Measurements from ENCODE around the gene SLC44A1. TPM values are rescaled to one million over a fixed set of nuclear protein-coding genes. Genes with fewer than 3 reads are reported as not detected.

Gene SLC44A1
- total RNA-seq, 1 experiment from 2014 or later = 43.7 TPM

GRCh38 chr9:105425816-105426433 lies 181.5 kb downstream of the SLC44A1 start:
- DNase-seq (ENCODE audit: low spot score) = peak; percentile 45

- DNase-seq (ENCODE audit: low spot score) = no peak
Observed at GRCh38 chr9:105426657-105427056, 182.2 kb downstream of the SLC44A1 start.

- no peak for DNase-seq (ENCODE audit: low spot score)
Observed at GRCh38 chr9:105431424-105432246, 187.2 kb downstream of the SLC44A1 start.

GRCh38 chr9:105432247-105432842 lies 187.9 kb downstream of the SLC44A1 start:
- DNase-seq (ENCODE audit: low spot score) = no peak

DNA sequence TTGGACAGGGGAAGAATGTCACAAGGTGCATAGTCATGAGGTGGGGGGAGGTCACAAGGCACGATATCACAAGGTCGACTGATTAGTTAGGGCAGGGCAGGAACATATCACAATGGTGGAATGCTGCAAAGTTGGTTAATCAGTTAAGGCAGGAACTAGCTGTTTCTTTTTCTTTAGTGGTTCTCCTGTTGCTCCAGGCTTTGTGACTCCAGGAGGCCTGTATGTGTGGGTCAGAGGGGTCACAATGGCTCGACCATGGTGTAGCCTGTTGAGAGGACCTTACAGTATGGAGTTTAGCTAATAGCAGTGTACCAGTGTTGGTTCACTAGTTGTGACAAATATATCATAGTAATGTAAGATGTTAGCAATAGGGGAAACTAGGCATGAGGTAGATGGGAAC lies 191.0 kb downstream of the SLC44A1 start:
- no peak for DNase-seq (ENCODE audit: low spot score)

GRCh38 chr9:105436783-105437182 lies 192.3 kb downstream of the SLC44A1 start:
- DNase-seq (ENCODE audit: low spot score) = no peak

GRCh38 chr9:105437704-105438103 lies 193.3 kb downstream of the SLC44A1 start:
- no peak for DNase-seq (ENCODE audit: low spot score)

GRCh38 chr9:105438141-105438806 lies 193.8 kb downstream of the SLC44A1 start:
- DNase-seq (ENCODE audit: low spot score) = no peak

DNA sequence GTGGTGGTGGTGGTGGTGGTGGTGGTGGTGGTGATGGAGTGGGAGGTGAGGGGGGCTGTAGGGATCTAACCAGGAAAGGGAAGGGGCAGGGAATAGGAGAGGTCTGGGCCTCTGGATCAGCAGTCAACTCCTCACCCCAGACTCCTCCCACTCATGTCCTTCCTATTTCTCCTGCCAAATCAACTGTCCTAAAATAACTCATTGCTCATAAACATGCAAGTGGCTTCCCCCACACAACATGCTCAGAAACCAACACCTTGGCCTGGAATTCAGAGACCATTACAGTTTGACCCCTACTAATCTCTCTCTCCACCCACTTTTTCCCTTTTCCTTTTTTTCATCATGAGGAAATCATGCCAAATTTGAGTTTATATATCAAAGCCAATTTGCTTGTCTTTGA lies 195.0 kb downstream of the SLC44A1 start:
- no peak for DNase-seq (ENCODE audit: low spot score)

- no peak for DNase-seq (ENCODE audit: low spot score)
Observed at GRCh38 chr9:105441616-105442160, 197.2 kb downstream of the SLC44A1 start.

DNA sequence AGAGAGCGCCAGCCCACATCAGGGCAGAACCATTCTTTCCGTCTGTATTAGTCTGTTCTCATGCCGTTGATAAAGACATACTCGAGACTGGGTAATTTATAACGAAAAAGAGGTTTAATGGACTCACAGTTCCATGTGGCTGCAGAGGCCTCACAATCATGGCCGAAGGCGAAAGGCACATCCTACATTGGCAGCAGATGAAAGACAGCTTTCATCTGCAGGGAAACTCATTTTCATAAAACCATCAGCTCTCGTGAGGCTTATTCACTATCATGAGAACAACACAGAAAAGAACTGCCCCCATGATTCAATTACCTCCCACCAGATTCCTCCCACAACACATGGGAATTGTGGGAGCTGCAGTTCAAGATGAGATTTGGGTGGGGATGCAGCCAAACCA lies 198.7 kb downstream of the SLC44A1 start:
- DNase-seq (ENCODE audit: low spot score) = no peak

DNA sequence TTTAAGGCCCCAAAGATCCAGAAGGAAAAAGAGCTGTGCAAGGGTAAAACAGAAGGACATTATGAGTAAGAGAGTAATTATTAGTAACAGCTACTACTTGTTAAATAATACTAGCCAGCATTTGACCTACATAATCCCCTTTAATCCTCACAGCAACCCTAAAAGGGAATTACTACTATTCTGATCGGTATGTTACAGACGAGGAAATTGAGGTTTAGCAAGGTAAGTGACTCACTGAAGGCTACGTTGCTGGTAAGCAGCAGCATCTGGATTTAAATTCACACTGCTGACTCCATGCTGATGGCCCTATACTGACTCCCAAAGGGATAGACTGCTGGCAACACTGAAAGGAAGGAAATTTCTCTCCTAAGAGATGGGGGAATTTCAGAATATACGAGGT lies 199.7 kb downstream of the SLC44A1 start:
- DNase-seq (ENCODE audit: low spot score) = no peak

DNA sequence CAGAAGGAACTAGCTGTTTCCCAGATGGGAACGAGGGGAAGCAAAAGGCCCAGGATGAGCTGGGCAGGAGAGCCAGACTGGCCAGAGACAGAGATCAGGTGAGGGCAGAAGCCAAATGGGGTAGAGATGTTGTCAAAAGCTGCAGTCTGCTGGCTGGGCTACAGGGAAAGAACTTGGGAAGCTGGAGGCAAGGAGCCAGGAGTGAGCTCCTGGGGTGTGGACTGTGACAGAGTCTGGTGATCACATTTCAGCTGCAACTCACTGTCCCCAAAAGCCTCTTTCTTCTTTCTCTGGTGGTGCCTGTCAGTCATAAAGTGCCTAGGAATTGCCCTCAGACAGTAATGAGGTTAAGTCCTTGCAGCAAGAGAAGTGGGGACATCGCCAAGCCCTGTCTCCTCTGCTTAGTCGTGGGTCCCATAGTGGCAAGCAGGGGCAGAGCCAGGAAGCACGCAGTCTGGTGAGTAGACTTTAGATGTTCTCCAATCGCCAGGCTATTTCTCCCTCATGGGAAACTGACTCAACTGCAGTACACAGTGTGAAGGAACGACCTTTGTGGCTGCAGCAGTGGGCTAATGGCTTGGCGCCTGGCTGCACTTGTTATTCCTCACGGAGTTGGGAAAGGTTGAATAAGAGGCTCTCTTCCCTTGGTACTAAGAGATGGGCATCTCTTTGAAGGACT lies 200.9 kb downstream of the SLC44A1 start:
- no peak for DNase-seq (ENCODE audit: low spot score)

- no peak for DNase-seq (ENCODE audit: low spot score)
Observed at GRCh38 chr9:105447386-105447813, 202.9 kb downstream of the SLC44A1 start.

- DNase-seq (ENCODE audit: low spot score) = peak; percentile 91
Observed at GRCh38 chr9:105447814-105448812, 203.7 kb downstream of the SLC44A1 start, which contains the start of gene FSD1L. Gene FSD1L, plus strand, starts transcription at chr9:105448034. Its CDS starts 187 bp downstream, at chr9:105448221.

- DNase-seq (ENCODE audit: low spot score) = no peak
Observed at GRCh38 chr9:105449081-105449480, 204.6 kb downstream of the SLC44A1 start.

DNA sequence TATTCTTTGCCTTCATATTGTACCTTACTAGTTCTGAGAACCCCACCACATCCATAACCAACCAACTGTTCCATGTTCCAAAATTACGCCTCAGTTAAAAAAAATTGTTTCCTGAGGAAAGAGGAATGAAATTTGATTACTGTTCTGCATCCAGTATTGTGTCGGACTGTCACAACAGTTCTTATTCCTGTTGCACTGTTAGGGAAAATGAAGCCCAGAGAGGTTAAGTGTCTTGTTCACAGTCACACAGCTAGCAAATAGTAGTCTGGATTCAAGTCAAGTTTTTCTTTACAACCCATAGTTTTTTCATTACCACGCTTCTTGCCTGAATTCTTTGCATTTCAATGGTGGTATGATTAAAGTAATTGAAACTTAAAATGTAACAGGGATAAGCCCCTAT lies 207.7 kb downstream of the SLC44A1 start:
- DNase-seq (ENCODE audit: low spot score) = no peak

GRCh38 chr9:105455836-105456475 lies 211.5 kb downstream of the SLC44A1 start:
- DNase-seq (ENCODE audit: low spot score) = no peak

DNA sequence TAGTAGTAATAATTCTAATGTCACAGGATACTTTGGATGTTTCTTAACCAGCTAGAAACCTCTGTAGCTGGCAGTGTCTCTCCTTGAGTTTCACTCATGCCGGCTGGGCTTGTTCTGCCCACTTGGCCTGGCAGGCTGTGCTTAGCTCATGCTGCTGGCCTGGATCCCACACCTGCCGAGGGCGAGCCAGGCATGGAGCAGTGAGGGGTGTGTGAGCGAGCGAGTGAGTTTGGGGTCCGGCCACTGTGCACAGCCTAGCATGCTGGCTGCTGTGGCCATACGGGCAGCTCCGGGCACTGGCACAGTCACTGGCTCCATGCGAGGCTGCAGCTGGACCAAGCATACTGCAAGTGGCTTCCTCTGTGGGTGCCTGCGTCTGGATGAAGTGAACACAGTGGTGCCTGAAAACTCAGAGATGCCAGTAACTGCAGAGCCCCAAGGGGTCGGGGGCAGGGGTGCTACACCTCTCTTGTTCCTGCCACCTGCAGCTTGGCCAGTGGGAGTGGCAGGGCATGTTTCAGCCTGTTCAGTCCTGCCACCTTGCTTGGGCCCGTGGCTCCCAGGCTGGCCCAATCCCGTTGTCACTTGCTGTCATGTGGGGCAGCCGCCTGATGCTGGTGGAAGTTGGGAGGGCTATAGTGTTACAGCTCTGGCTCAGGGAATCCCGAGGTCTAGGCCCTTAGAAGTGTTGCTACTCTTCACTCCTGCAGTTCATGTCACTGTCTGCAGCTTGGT lies 213.3 kb downstream of the SLC44A1 start:
- no peak for DNase-seq (ENCODE audit: low spot score)

Measured in HT-29 (cell line).